ENCODE measurements around the gene SCAPER. TPM values are rescaled to one million over a fixed set of nuclear protein-coding genes. Genes with fewer than 3 reads are reported as not detected.
"Not testable (repeated sequence)": the region's sequence is repeated elsewhere in the genome, so short reads cannot be mapped to it uniquely, and the experiment has no call there.

The SCAPER gene
- total RNA-seq, 1 donor from 2014 or later: 20.8 TPM

GRCh38 chr15:76440441-76440840 is 464.7 kb downstream of the SCAPER start:
- TF ChIP-seq, protein P1, sequence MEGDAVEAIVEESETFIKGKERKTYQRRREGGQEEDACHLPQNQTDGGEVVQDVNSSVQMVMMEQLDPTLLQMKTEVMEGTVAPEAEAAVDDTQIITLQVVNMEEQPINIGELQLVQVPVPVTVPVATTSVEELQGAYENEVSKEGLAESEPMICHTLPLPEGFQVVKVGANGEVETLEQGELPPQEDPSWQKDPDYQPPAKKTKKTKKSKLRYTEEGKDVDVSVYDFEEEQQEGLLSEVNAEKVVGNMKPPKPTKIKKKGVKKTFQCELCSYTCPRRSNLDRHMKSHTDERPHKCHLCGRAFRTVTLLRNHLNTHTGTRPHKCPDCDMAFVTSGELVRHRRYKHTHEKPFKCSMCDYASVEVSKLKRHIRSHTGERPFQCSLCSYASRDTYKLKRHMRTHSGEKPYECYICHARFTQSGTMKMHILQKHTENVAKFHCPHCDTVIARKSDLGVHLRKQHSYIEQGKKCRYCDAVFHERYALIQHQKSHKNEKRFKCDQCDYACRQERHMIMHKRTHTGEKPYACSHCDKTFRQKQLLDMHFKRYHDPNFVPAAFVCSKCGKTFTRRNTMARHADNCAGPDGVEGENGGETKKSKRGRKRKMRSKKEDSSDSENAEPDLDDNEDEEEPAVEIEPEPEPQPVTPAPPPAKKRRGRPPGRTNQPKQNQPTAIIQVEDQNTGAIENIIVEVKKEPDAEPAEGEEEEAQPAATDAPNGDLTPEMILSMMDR (IDR thresholded peaks at IDR 0.05; ENCODE audit: insufficient read depth, low read length, poor library complexity, severe bottlenecking): no peak
- H3K27me3 ChIP-seq (ENCODE audit: control insufficient read depth, insufficient read depth, low read length): no peaks in the 10 kb centered on the region
- no peak overlapping the region for H3K4me3 ChIP-seq (ENCODE audit: low read depth, low read length)
- H3K36me3 ChIP-seq (ENCODE audit: control insufficient read depth, insufficient read depth, low read length): no peaks in the 10 kb centered on the region
- no peak for DNase-seq (ENCODE audit: low read depth)

DNA sequence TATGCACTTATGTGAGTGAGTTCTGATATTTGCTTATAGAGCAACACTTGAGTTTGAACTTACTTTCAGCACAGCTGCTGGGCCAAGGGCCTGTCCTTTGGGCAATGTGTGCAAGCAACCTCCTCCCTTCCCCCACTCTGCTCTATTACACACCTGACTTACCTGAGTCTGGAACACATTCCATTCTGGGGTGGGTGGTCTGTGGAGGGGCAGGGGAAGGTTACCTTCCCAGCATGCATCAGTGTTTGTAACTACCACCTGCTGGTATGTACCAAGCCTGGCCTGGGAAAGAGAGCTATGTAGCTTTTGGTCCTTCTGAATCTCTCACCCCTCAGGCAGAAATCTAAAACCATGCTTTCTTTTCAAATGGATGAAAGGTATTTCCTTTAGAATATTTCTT is 465.6 kb downstream of the SCAPER start:
- DNase-seq (ENCODE audit: low read depth): no peak

GRCh38 chr15:76433798-76434400 is 471.2 kb downstream of the SCAPER start:
- TF ChIP-seq, protein P1 (IDR thresholded peaks at IDR 0.05; ENCODE audit: insufficient read depth, low read length, poor library complexity, severe bottlenecking): no peak
- H3K36me3 ChIP-seq (ENCODE audit: control insufficient read depth, insufficient read depth, low read length): no peaks in the 10 kb centered on the region
- DNase-seq (ENCODE audit: low read depth): no peak
- no peak overlapping the region for H3K4me3 ChIP-seq (ENCODE audit: low read depth, low read length)
- H3K27me3 ChIP-seq (ENCODE audit: control insufficient read depth, insufficient read depth, low read length): no peaks in the 10 kb centered on the region

More for the DNA sequence above, 465.6 kb downstream of the SCAPER start:
- Histone ChIP-seq H3K4me3 (ENCODE audit: low read depth, low read length) (no peak overlapping the region), H3K27me3 (ENCODE audit: control insufficient read depth, insufficient read depth, low read length) (no peaks in the 10 kb centered on the region), H3K36me3 (ENCODE audit: control insufficient read depth, insufficient read depth, low read length) (no peaks in the 10 kb centered on the region)
- TF ChIP-seq, protein P1 (IDR thresholded peaks at IDR 0.05; ENCODE audit: insufficient read depth, low read length, poor library complexity, severe bottlenecking): no peak

DNA sequence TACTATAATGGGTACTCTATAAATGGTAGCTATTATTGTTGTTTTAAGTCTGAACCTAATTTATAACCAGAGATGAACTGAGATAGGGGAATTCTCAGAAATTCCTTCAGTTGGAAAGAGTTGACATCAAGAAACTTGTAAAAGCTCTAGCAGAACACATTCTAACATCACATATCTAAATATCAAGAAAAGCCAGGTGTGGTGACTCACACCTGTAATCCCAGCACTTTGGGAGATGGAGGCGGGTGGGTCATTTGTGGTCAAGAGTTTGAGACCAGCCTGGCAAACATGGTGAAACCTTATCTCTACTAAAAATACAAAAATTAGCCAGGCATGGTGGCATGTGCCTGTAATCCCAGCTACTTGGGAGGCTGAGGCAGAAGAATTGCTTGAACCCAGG is 472.1 kb downstream of the SCAPER start:
- DNase-seq (ENCODE audit: low read depth); H3K36me3 ChIP-seq (ENCODE audit: control insufficient read depth, insufficient read depth, low read length); H3K27me3 ChIP-seq (ENCODE audit: control insufficient read depth, insufficient read depth, low read length); H3K4me3 ChIP-seq (ENCODE audit: low read depth, low read length): not testable (repeated sequence)

- Histone ChIP-seq H3K36me3 (ENCODE audit: control insufficient read depth, insufficient read depth, low read length) (no peaks in the 10 kb centered on the region), H3K27me3 (ENCODE audit: control insufficient read depth, insufficient read depth, low read length) (no peaks in the 10 kb centered on the region)
- TF ChIP-seq, protein P1 (IDR thresholded peaks at IDR 0.05; ENCODE audit: insufficient read depth, low read length, poor library complexity, severe bottlenecking): no peak
These were observed 472.5 kb downstream of the SCAPER start for GRCh38 chr15:76432604-76433003.

GRCh38 chr15:76431971-76432370 is 473.2 kb downstream of the SCAPER start:
- no peak overlapping the region for H3K4me3 ChIP-seq (ENCODE audit: low read depth, low read length)
- peak; percentile 5 for DNase-seq (ENCODE audit: low read depth)
- H3K36me3 ChIP-seq (ENCODE audit: control insufficient read depth, insufficient read depth, low read length): no peaks in the 10 kb centered on the region
- H3K27me3 ChIP-seq (ENCODE audit: control insufficient read depth, insufficient read depth, low read length): no peaks in the 10 kb centered on the region
- TF ChIP-seq, protein P1 (IDR thresholded peaks at IDR 0.05; ENCODE audit: insufficient read depth, low read length, poor library complexity, severe bottlenecking): no peak

More at GRCh38 chr15:76432604-76433003, 472.5 kb downstream of the SCAPER start:
- DNase-seq (ENCODE audit: low read depth): no peak
- H3K4me3 ChIP-seq (ENCODE audit: low read depth, low read length): no peak overlapping the region

- H3K27me3 ChIP-seq (ENCODE audit: control insufficient read depth, insufficient read depth, low read length); H3K4me3 ChIP-seq (ENCODE audit: low read depth, low read length); H3K36me3 ChIP-seq (ENCODE audit: control insufficient read depth, insufficient read depth, low read length); DNase-seq (ENCODE audit: low read depth): not testable (repeated sequence)
These were observed 474.4 kb downstream of the SCAPER start for GRCh38 chr15:76430711-76431110.

Data from kidney epithelial cell (primary cell).